HG03064 (cell line): ENCODE results near the gene MBTPS2.
A peak's percentile ranks its signal among the peaks of the same experiment; 100 is the strongest.
"Not testable (repeated sequence)": the region's sequence is repeated elsewhere in the genome, so short reads cannot be mapped to it uniquely, and the experiment has no call there.

Experiments
- ATAC-seq: cut with Tn5 transposase; IDR thresholded peaks from one replicate; pipeline ENCODE4 v1.9.1; 2021; ENCODE audit warnings: low read depth; ENCODE audit not compliant: unreplicated experiment

Gene MBTPS2

DNA sequence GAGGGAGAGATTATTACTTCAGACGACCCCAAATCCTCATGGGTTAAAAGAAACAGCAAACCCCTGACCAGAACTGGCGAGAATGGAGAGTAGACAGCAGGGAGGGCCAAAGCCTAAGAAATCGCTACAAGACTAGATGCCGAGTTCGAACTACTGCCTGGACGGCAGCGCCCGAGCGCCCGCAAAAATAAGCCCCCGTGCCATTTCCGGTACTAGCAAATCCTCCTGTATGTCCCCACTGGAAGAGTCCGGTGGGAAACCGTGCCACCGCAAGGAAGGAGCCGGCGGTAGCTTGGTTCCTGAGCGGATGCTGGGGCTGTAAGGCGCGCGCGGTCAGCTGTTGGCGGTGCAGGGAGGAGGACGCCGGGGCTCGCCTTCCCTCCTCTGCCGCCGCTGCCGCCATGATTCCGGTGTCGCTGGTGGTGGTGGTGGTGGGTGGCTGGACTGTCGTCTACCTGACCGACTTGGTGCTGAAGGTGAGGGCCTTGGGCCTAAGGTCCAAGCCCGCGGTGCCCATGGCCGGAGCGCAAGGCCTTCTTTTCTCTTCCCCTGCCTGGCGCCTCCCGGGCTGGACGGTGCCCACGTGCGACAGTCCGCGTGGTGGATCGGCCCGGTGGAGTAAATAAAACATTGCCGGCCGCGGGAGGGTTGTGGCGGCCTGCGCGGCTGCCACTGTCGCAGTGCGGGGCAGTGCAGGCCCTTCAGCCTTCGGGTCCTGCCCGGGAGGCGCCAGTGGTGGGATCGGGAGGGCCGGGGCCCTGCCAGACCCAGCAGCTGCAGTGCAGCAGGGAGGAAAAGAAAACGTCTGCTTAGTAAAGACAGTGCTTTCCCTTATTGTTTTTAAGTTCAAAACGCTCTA lies at the start of gene MBTPS2:
Gene MBTPS2, plus strand, starts transcription at position 284 of the 859 bp plus-strand sequence. Its CDS starts 118 bp downstream, at position 402.
- peak; percentile 80 for ATAC-seq

DNA sequence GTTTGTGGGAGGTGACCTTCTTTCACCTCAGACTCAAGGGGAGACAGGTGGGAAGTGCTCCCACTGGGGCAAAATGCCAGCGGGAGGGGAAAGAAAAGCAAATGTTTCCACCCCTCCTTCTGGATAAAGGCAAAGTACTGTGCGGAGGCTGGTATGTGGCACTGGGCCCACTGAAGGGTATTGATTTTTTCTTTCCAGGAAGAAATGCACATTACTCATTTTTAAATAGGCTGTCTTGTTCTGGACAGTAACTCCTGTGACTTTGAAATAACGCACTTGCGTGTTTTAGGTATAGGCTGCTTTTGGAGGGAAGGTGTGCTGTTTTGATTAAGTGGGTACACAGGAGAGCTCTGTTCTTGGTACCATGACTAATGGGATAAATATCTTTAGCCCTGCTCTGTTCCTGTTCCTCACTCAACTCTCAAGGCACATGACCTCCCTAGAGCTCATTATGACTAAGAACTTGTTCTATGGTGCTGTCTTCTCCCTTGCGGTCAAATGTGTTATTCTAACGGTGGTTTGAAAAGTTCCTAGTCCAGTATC lies 40.7 kb upstream of the MBTPS2 start:
- ATAC-seq: no peak

DNA sequence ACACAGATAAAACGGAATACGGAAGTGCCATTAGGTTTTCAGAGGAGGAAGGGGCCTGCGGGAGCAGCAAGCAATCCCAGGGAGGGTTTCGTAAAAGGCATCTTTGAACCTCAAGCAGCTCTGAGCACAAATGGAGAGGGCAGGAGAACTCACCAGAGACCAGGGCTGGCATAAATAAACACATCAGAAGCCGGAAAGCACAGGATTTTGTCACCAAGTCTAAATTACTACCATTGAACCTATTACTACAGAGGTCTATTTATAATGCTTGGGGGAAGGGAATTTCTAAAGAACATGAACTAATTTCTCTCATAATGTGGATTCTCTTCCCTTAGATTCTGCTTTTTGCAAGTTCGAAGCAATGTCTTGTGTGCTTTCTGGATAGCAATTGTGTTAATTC lies 39.6 kb upstream of the MBTPS2 start:
- no peak for ATAC-seq

DNA sequence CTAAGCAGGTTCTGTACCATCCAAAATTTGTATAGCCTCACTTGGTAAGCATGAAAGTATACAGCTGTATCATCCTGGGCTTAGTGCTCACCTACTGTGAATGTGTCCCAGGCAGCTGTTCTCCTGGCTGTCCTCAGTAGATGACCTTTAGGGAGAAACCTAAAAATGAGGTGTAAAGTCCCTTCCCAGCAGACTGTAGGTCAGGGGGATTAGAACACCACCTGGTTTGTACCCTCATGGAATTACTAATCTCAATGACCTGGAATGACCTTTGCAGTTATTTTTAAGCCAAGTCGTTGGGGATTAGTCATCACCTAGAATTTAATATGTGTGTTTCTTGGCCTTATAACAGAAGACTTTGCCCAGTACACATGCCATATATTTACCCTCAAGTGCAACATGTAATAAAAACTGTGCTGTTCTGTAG lies 39.1 kb upstream of the MBTPS2 start:
- ATAC-seq: no peak

DNA sequence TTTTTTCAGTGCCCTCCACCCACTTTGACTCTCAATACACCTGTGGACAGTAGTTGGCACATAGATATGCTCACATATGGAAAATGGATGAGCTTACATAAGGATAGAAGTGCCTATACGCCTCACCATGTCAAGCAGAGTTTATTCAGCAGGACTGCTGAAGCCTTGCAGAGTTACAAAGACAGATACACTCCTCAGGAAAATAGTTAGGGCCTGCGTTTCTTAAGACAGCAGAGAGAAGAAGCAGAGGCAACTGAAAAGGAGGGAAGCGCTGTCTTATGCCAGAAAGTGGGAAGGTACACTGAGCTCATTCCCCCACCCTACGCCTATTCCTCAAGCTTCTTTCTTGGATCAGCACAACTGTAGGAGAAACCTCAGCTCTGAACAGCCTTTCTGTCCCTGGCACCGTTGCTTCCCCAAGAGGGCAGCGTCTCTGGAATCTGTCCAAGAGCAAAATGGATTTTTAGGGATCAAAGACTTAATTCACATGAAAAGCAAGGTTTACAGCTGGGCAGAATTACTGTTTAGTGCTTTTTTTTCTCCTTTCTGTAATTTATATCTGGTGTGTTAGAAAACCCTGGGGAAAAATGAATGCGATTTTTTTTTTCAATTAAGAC lies 37.3 kb upstream of the MBTPS2 start:
- no peak for ATAC-seq

DNA sequence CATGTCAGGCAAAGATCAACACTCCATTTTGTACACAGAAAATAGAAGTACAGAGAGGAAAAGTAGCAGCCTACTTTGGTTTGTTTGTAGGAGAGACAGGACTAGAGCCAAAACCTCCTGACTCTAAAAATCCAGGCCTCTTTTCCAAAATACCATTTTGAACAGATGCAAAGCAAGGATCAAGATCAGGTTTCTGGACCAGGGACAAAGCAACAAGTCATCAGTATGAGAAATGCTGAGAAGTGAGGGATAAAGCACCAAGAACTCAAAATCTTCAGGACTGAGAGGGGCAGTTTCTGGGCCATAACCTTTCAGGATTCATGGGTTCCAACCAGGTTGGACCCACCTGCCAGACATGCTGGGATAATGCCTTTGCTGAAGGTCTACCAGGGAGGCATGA lies 36.6 kb upstream of the MBTPS2 start:
- no peak for ATAC-seq

DNA sequence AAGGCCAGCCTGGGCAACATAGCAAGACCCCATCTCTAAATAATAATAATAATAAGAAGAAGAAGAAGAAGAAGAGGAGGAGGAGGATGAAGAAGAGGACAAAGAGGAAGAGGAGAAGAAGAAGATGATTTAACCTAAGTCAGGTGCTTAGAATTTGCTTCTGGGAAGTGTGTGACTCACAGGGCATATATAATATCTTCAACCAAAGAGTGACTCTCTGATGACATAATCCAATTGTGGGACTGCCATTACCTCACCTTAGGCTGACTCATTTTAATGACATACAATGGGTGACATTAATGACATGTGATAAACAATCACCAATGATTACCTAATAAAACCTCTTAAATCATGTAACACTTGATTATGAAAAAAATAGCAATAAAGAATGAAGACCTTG lies 32.7 kb upstream of the MBTPS2 start:
- ATAC-seq: no peak

DNA sequence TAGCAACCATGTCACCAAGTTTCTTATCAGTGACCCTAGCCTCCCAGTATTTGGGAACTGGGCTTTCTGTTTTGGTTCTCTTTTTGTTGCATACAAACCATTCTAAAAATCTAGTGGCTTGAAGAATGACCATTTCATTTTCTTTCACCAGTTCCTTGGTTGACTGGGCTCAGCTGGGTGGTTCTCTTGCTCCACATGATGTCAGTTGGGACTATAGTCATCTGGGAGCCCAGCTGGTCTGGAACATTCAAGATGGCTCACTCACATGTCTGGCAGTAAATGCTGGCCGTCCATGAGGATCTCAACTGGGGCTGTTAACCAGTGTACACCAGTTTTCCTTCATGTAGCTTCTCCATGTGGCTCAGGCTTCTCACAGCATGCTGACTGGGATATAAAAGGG lies 27.6 kb upstream of the MBTPS2 start:
- ATAC-seq: no peak

DNA sequence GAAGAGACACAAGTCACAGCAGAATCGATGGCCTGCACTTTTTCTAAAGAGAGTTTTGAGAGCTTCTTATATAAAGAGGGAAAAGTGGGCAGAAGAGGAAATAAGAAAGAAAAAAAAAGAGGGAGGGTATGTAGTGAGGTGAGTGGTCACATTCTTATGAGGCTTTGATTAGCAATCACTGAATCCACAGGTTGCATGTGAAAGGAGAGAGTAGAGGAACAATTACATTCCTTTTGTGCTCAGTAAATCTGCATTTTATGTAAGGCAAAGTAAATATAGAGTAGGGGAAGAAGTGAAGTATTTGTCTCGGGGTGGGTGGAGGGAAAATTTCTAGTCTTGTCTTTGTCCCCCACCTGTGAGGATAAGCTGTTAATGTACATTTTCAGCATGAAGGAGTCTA lies 26.8 kb upstream of the MBTPS2 start:
- ATAC-seq: no peak

DNA sequence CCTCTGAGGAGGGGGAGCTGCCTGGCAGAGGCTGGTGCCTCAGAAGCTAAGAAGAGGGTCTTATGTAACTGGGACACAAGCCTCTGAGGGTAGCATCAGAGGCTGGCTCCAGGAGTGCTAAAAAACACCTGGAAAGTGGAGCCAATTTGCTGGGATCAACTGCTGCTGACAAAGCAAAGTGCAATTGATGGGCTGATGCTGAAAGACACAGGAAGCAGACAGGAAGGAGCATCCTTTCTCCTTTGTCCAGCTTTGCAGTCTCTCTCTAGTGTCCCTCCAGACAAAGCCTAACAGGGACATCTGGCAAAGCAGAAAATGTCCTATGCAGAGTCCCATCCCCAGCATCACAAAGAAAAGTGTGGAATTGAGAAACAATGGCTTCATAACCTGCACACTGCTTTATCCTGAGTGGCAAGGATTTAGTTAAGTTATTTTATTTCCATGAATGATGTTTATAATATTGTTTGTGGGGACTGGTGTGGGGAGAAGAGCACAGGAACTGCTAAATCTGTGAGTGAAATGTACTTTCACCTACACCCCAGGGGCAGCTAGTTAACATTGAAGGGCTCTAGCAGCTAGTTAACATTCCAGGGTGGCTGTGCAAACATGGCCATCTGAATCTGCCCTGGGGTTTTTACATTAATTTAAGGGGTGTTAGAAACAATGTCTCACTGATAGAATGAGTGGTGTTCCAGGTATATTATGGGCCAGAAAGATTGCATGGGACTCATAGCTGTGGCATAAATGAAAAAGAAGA lies 25.6 kb upstream of the MBTPS2 start:
- ATAC-seq: no peak

DNA sequence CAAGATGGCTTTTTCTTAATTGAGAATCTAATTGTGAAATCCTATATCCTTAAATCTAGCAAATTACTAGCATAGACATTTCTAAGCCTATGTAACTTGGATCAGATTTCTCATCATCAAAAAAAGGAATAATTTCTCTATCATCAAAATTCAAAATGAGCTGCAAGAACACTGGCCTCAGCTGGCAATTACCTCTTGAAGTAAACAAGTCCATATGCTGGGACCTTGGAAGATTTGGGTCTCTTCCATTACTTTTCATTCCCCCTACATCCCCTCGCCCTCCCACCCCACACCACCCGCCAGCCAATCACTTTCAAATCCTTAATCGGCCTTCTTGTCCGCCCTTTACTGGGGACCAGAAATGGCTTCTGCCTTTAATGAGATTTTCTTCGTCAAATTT lies 23.3 kb upstream of the MBTPS2 start:
- no peak for ATAC-seq

DNA sequence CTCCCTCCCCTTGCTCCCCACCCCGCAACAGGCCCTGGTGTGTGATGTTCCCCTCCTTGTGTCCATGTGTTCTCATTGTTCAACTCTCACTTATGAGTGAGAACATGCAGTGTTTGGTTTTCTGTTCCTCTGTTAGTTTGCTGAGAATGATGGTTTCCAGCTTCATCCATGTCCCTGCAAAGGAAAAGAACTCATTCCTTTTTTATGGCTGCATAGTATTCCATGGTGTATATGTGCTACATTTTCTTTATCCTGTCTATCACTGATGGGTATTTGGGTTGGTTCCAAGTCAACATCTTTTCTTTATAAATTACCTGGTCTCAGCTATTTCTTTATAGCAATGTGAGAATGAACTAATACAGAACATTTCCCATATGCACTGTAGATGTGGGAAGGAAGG lies 19.2 kb upstream of the MBTPS2 start:
- not testable (repeated sequence) for ATAC-seq

DNA sequence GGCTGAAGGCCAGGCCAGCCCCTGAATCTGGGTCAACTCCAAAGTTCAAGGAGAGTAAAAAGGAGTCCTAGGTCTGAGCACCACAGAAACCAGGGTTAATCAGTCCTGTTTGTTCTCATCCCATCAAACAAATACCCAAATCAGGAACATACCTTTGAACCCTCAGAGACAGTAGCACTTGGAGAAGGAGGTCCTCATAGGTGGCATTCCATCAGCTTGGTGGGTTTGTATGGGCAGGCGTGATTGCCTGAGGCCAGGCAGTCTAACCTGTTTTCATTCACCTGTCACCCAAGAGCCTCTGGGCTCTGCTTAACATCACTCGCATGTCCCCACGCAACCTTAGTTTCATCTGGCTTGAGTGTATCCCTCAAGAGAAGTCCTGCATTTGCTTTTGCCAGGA lies 17.5 kb upstream of the MBTPS2 start:
- ATAC-seq: no peak

DNA sequence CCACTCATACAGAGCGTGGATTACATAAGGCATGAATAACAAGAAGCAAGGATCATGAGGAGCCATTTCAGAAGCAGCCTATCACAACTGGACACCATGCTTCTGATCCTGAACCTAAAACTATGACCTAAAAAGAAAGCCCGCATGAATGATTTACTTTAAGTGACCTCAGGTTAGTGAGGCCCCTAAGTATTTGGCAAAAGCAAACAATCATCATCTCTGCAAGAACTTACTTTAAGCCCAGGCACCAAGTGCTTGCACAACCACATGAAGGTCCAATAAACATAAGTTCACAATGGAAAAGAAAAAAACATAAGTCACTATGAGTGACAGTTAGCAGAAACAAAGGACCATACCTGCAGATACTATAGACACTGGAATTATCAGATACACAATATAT lies 7.9 kb upstream of the MBTPS2 start:
- ATAC-seq: no peak

DNA sequence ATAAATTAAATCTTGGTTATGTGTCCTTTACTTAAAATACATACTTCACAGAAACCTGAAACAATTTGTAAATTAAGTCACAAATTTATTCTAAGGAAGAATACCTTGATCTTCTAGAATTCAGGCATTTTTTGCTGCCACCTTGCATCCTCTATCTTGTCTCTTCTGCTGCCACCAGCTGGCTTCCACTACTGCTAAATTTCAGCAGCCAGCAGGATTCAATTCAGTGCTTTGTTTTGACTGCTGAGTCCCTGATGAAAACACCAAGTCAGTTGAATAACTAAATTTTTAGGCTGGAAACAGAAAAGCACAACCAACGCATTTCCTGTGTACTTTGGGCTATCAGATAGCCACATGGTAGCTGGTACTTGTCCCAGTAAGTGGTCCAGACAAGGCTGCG lies 2.4 kb upstream of the MBTPS2 start:
- no peak for ATAC-seq

DNA sequence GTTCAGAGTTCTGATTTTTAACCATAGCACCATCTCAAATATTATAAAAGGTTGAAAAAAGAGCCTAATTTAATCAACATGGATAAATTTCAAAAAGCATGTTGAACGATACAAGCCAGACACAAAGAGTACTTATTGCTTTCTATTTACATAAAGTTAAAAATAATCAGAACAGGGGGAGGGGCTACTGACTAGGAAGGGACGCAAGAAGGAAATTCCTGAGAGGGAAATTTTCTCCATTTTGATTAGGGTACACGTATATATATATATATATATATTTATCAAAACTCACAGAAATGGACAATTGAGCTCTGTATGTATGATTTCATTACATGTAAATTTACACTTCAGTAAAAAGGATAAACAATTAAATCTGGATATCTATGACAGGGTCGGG lies 482 bp upstream of the MBTPS2 start:
- ATAC-seq: no peak

DNA sequence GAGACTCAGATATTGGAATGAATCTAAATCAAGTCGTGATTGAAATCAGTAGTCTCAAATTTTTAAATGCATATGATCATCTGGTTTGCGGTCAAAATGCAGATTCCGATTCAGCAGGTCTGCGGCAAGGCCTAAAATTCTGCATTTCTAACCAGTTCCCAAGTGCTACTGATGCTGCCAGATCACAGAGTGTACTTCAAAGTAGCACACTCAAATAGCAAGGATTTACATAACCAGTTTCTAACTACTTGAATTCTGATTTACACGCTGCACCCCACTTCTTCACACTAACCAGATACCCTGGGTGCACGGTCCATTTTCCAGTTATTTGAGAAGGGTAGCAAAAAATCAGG lies 752 bp downstream of the MBTPS2 start:
- peak; percentile 13 for ATAC-seq

DNA sequence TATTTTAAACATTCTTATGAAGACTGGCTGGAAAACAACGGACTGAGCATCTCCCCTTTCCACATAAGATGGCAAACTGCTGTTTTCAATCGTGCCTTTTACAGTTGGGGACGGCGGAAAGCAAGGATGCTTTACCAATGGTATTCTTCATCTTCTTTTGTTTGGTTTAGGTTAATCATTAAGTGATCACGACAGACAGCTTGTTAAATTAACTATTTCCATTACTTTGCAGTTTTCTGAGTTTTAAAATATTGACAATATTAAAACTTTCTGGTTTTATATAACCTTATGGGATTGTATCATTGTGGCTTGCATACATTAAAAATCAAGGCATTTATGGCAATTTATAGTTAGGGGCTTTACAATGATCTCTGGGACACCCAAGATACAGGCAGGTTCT lies 3.8 kb downstream of the MBTPS2 start:
- no peak for ATAC-seq

DNA sequence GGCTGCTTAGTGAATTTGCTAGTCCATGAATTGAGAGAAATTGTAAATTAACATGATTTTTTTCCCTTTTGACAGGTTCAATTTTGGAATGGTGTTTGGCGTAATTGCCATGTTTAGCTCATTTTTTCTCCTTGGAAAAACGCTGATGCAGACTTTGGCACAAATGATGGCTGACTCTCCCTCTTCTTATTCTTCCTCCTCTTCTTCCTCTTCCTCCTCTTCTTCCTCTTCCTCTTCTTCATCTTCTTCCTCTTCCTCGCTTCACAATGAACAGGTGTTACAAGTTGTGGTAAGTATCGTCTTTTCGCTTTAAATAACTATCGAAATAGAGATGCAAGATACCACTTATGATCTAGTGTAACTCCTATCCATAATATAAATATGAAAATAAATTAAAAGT lies 5.7 kb downstream of the MBTPS2 start:
- no peak for ATAC-seq

DNA sequence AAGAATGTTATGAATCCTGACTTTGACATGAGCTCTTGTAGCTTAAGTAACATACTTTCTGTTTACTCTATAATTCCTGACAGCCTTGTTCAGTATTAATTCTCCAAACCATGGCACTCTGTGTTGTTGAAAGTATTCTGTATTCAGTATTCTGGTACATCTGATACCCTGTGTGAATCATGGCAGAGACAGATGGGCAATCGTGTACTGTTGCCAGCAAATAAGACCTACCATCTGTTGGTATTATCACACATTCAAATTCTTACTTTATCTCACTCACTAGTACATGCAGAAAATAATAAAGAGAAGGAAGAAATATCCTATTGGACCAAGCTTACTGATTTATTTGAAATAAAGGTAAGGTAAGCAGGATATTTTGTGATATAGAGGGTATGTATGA lies 7.9 kb downstream of the MBTPS2 start:
- no peak for ATAC-seq

DNA sequence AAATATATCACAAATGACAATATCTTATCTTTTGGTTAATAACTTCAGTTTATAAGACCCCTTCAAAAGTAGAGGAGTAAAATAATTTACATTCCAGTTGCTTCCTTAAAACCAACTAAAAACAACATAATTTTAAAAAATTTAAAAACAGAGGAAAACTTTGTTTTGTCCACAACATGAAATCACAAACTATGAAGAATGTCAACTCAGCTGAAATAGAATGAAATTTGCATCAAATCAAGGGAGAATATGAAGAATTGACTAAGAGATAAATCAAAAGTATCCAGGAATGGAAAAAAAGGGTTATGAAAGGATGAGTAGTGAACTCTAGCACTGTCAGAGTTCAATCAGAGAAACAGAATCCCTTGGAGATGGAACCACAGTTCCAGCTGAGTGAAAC lies 14.2 kb downstream of the MBTPS2 start:
- no peak for ATAC-seq
